ELR (cell line): ENCODE measurements around the gene NRIP3.
"Not testable (repeated sequence)": the region's sequence is repeated elsewhere in the genome, so short reads cannot be mapped to it uniquely, and the experiment has no call there.

Source experiments
- DNase-seq: peaks from one replicate; pipeline ENCODE4 v3.0.0-alpha.2; 2015; ENCODE audit warnings: low read depth

The NRIP3 gene

GRCh38 chr11:9016916-9017642 is 13.3 kb upstream of the NRIP3 start:
- no peak for DNase-seq

GRCh38 chr11:9015677-9016076 is 11.9 kb upstream of the NRIP3 start:
- DNase-seq = peak; percentile 84

GRCh38 chr11:9014826-9015225 is 11.0 kb upstream of the NRIP3 start:
- DNase-seq = no peak

- DNase-seq = no peak
These were observed 9.6 kb upstream of the NRIP3 start for GRCh38 chr11:9013373-9013772.

- not testable (repeated sequence) for DNase-seq
These were observed 5.7 kb upstream of the NRIP3 start for GRCh38 chr11:9009538-9009937.

- no peak for DNase-seq
These were observed 4.9 kb upstream of the NRIP3 start for GRCh38 chr11:9008661-9009060.

GRCh38 chr11:9008011-9008550 is 4.3 kb upstream of the NRIP3 start:
- DNase-seq = no peak

- no peak for DNase-seq
These were observed 1.3 kb upstream of the NRIP3 start for GRCh38 chr11:9005087-9005486.

GRCh38 chr11:9004183-9004926 is 554 bp upstream of the NRIP3 start:
- no peak for DNase-seq

- peak; percentile 52 for DNase-seq
These were observed 755 bp downstream of the NRIP3 start for GRCh38 chr11:9002920-9003572.

- DNase-seq = peak; percentile 97
These were observed 2.1 kb downstream of the NRIP3 start for GRCh38 chr11:9001736-9002135.

- DNase-seq = no peak
These were observed 5.8 kb downstream of the NRIP3 start for GRCh38 chr11:8998017-8998416.

GRCh38 chr11:8997451-8997850 is 6.3 kb downstream of the NRIP3 start:
- no peak for DNase-seq

- peak; percentile 54 for DNase-seq
These were observed 14.3 kb downstream of the NRIP3 start for GRCh38 chr11:8989453-8989852.

GRCh38 chr11:8988329-8989234 is 15.2 kb downstream of the NRIP3 start:
- DNase-seq = peak; percentile 68

GRCh38 chr11:8987446-8987845 is 16.4 kb downstream of the NRIP3 start:
- no peak for DNase-seq

GRCh38 chr11:8986772-8987171 is 17.0 kb downstream of the NRIP3 start:
- not testable (repeated sequence) for DNase-seq

GRCh38 chr11:8985462-8985861 is 18.3 kb downstream of the NRIP3 start:
- no peak for DNase-seq

- no peak for DNase-seq
These were observed 20.2 kb downstream of the NRIP3 start for GRCh38 chr11:8983552-8983951.

GRCh38 chr11:8980485-8980884 is 23.3 kb downstream of the NRIP3 start:
- no peak for DNase-seq

- not testable (repeated sequence) for DNase-seq
These were observed 24.4 kb downstream of the NRIP3 start for GRCh38 chr11:8979365-8979764.

GRCh38 chr11:8973121-8973520 is 30.7 kb downstream of the NRIP3 start:
- no peak for DNase-seq
